Kidney capillary endothelial cell (primary cell): ENCODE data around the gene TPCN1.
A peak's percentile ranks its signal among the peaks of the same experiment; 100 is the strongest.

Experiments
- DNase-seq: peaks from one replicate; pipeline ENCODE4 v3.0.0-alpha.2; 2018; ENCODE audit warnings: low spot score

TPCN1 gene

GRCh38 chr12:113286712-113287111, 65.4 kb downstream of the TPCN1 start:
- DNase-seq: no peak

GRCh38 chr12:113287146-113287898, 66.1 kb downstream of the TPCN1 start:
- no peak for DNase-seq

GRCh38 chr12:113287899-113288282, 66.6 kb downstream of the TPCN1 start:
- no peak for DNase-seq

- no peak for DNase-seq
These were observed 68.1 kb downstream of the TPCN1 start for GRCh38 chr12:113289361-113289760.

GRCh38 chr12:113290506-113290905, 69.2 kb downstream of the TPCN1 start:
- DNase-seq: no peak

- DNase-seq: no peak
These were observed 70.3 kb downstream of the TPCN1 start for GRCh38 chr12:113291586-113291985.

GRCh38 chr12:113292091-113292490, 70.8 kb downstream of the TPCN1 start:
- DNase-seq: no peak

- no peak for DNase-seq
These were observed 71.3 kb downstream of the TPCN1 start for GRCh38 chr12:113292547-113292946.

- no peak for DNase-seq
These were observed 71.8 kb downstream of the TPCN1 start for GRCh38 chr12:113293100-113293499.

- DNase-seq: no peak
These were observed 74.8 kb downstream of the TPCN1 start for GRCh38 chr12:113295886-113296556.

- DNase-seq: no peak
These were observed 75.4 kb downstream of the TPCN1 start for GRCh38 chr12:113296557-113297213.

GRCh38 chr12:113297214-113297587, 75.9 kb downstream of the TPCN1 start:
- no peak for DNase-seq

- DNase-seq: no peak
These were observed 76.6 kb downstream of the TPCN1 start for GRCh38 chr12:113297621-113298471.

- no peak for DNase-seq
These were observed 77.2 kb downstream of the TPCN1 start for GRCh38 chr12:113298472-113298817.

- no peak for DNase-seq
These were observed 77.7 kb downstream of the TPCN1 start for GRCh38 chr12:113298861-113299545.

GRCh38 chr12:113299619-113300237, 78.5 kb downstream of the TPCN1 start:
- DNase-seq: peak; percentile 74

- DNase-seq: no peak
These were observed 80.5 kb downstream of the TPCN1 start for GRCh38 chr12:113301811-113302210.

GRCh38 chr12:113302466-113302865, 81.2 kb downstream of the TPCN1 start:
- DNase-seq: no peak

- DNase-seq: no peak
These were observed 81.8 kb downstream of the TPCN1 start for GRCh38 chr12:113302886-113303640.

GRCh38 chr12:113305281-113305856, 84.1 kb downstream of the TPCN1 start:
- no peak for DNase-seq
